ENCODE data around the gene MSRB1. TPM values are rescaled to one million over a fixed set of nuclear protein-coding genes. Genes with fewer than 3 reads are reported as not detected.
A peak's percentile ranks its signal among the peaks of the same experiment; 100 is the strongest.

Gene MSRB1
- total and polyA plus RNA-seq, 2 of the 8 experiments (the other 6 are each of a cell fraction or from before 2014, with no cell fraction given): 28.2 to 51.4 TPM

DNA sequence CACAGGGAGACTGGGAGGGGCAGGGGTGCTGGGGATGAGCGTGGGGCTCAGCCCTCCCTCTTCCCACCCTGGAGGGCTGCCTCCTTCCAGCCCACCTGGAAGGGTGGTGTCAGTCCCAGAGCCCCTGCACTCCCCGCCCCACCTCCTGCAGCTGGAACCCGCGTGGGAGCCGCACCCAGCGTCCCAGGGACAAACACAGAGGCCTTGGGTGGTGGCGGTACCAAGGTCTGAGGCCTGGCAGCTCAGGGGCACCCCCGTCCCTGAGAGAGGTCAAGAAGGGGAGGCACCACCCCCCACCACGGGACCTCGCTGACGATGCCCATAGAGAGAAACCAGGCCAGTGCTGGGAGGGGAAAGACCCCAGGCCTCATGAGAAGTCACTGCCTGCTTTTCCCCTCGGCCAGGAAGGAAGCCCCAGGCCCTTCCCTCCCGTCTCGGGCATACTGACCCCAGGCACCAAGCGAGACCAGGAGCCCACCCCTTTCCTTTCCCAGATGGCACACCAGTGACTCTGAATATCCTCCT is 28.9 kb downstream of the MSRB1 start:
- H3K18ac ChIP-seq (ENCODE audit: extremely low read depth, low read length): peak overlapping the region; percentile 78; the same call in 1 of the 2 replicates
- H3K9me3 ChIP-seq (ENCODE audit: insufficient read depth in 2 of 2, low read depth in 1 of 2, low read length in 1 of 2): no peaks in the 10 kb centered on the region
- H3K36me3 ChIP-seq (ENCODE audit: control insufficient read depth in 2 of 4, insufficient read depth in 4 of 4, low read length in 3 of 4): peaks cover 0 to 7% (median 0%) of the 10 kb centered on the region in 4 experiments; a peak in 1 of 8 replicates
- no peak overlapping the region for H3K4me3 ChIP-seq (ENCODE audit: extremely low read depth in 1 of 4, insufficient read depth in 2 of 4, low read depth in 3 of 4, low read length in 4 of 4)
- peaks cover 0 to 31% (median 20%) of the 10 kb centered on the region in 4 experiments; a peak in 6 of 7 replicates for H3K4me1 ChIP-seq (replicated peaks in 1 of 4; ENCODE audit: control insufficient read depth in 3 of 4, insufficient read depth in 4 of 4, low read length in 3 of 4)
- ChIA-PET POLR2A (ENCODE audit: partially characterized antibody) (interaction anchor here (0.9 to 1.9 kb wide), 6 partner anchors 9 to 141 kb away, joined by 3 to 7 read pairs (median 4); partner anchors contain the start of genes EME2, FAHD1, HAGH and MRPS34), CTCF (ENCODE audit: partially characterized antibody) (interaction anchor here (0.6 to 4.0 kb wide), 7 partner anchors 10 to 498 kb away, joined by 3 to 19 read pairs (median 7); no protein-coding TSS in a partner anchor)
- 0 out of 2 replicates have a peak overlapping the region, but pooled peaks have one; percentile 61 for H2BK15ac ChIP-seq (ENCODE audit: low read length)
- H2BK12ac ChIP-seq (ENCODE audit: low read depth, low read length): peak overlapping the region; percentile 84; the same call in 1 of the 2 replicates
- no peak overlapping the region for H4K91ac ChIP-seq (replicated peaks; ENCODE audit: insufficient read length, low read length)
- TF ChIP-seq EZH2 (IDR thresholded peaks at IDR 0.05; ENCODE audit: low read depth, low read length, severe bottlenecking) (no peak), SP2 (IDR thresholded peaks at IDR 0.05; ENCODE audit: low read length) (no peak)
- TF ChIP-seq, protein P1, sequence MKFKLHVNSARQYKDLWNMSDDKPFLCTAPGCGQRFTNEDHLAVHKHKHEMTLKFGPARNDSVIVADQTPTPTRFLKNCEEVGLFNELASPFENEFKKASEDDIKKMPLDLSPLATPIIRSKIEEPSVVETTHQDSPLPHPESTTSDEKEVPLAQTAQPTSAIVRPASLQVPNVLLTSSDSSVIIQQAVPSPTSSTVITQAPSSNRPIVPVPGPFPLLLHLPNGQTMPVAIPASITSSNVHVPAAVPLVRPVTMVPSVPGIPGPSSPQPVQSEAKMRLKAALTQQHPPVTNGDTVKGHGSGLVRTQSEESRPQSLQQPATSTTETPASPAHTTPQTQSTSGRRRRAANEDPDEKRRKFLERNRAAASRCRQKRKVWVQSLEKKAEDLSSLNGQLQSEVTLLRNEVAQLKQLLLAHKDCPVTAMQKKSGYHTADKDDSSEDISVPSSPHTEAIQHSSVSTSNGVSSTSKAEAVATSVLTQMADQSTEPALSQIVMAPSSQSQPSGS (IDR thresholded peaks at IDR 0.05; ENCODE audit: low read length): no peak
- no peak for FAIRE-seq
- H4K20me1 ChIP-seq (replicated peaks in 1 of 2; ENCODE audit: control insufficient read depth in 1 of 2, insufficient read depth in 2 of 2, low read length in 2 of 2): peaks cover under 1 to 9% of the 10 kb centered on the region in 2 experiments
- peak overlapping the region in 1 of 2 experiments; percentile 1; a peak in 1 of 4 replicates for H3K4me2 ChIP-seq (ENCODE audit: insufficient read depth in 1 of 2, low read depth in 2 of 2, low read length in 2 of 2)
- no peak overlapping the region for H2BK120ac ChIP-seq (replicated peaks; ENCODE audit: low read depth, low read length)
- H3K27ac ChIP-seq (ENCODE audit: low read depth, low read length): no peak overlapping the region
- no peak overlapping the region for H2BK20ac ChIP-seq (ENCODE audit: low read length)
- DNase-seq (ENCODE audit: low read depth in 1 of 2, low spot score in 2 of 2): no peak
- no peaks in the 10 kb centered on the region for H3K79me2 ChIP-seq (ENCODE audit: control insufficient read depth in 1 of 2, insufficient read depth in 2 of 2, low read length in 2 of 2)
- H3K56ac ChIP-seq (replicated peaks; ENCODE audit: insufficient read length, low read depth, low read length): no peak overlapping the region
- peaks cover 7% of the 10 kb centered on the region; the same call in 1 of the 2 replicates for H3K23me2 ChIP-seq (ENCODE audit: low read depth, low read length)
- no peak overlapping the region for H2AFZ ChIP-seq (ENCODE audit: low read length)
- H3K27me3 ChIP-seq (replicated peaks in 1 of 4; ENCODE audit: control insufficient read depth in 3 of 4, extremely low read depth in 1 of 4, insufficient read depth in 3 of 4, low read length in 3 of 4): peaks cover 23 to 47% (median 41%) of the 10 kb centered on the region in 4 experiments
- no peak overlapping the region for H3K14ac ChIP-seq (ENCODE audit: insufficient read length)
- H3K9ac ChIP-seq (replicated peaks in 1 of 4; ENCODE audit: extremely low read depth in 1 of 4, low read depth in 3 of 4, low read length in 3 of 4): no peak overlapping the region
- peak overlapping the region; percentile 66; the same call in 1 of the 2 replicates for H2BK5ac ChIP-seq (ENCODE audit: low read depth, low read length)
- no peak overlapping the region for H2AK5ac ChIP-seq (ENCODE audit: low read depth, low read length)
- WGBS, 2 experiments (ENCODE audit: extremely low coverage in 1 of 2, insufficient coverage in 1 of 2, insufficient read length in 1 of 2, insufficient replicate concordance in 2 of 2, low coverage in 1 of 2, low lambda C conversion rate in 2 of 2, missing lambda C conversion rate in 1 of 2): 73% methylated on average over 14 of the region's 15 CpGs; no CpG with 5 or more reads in 1 of the 2 experiments
- H3K23ac ChIP-seq (ENCODE audit: insufficient read length): no peak overlapping the region
- H4K5ac ChIP-seq (ENCODE audit: insufficient read length, low read depth, low read length): no peak overlapping the region
- H3K79me1 ChIP-seq (ENCODE audit: low read depth, low read length): no peaks in the 10 kb centered on the region
- peak overlapping the region; percentile 28; the same call in 1 of the 2 replicates for H4K8ac ChIP-seq (ENCODE audit: extremely low read depth, insufficient read depth, low read length)
- peak overlapping the region; percentile 59 for H3K4ac ChIP-seq (replicated peaks; ENCODE audit: insufficient read length, low read depth, low read length)

Measured in H1 (cell line).